OCI-LY7 (cell line): ENCODE measurements around the gene FAM47E.

Experiments used
- EZH2phosphoT487 ChIP-seq: fragments of 200-600 bp; sonication (generic); IDR thresholded peaks from 2 replicates; pipeline ENCODE4 v1.6.1; 2018; ENCODE audit warnings: low read depth, borderline replicate concordance, mild to moderate bottlenecking, mixed run types, antibody characterized with exemption, low read length, moderate library complexity, mixed read lengths
- TF ChIP-seq, protein P1 (sequence below): fragments of 200-600 bp; sonication (generic); conservative IDR thresholded peaks from 2 replicates; pipeline ENCODE4 v1.5.1; 2014; ENCODE audit warnings: mild to moderate bottlenecking, antibody characterized with exemption, low read length, moderate library complexity, mixed read lengths

DNA sequence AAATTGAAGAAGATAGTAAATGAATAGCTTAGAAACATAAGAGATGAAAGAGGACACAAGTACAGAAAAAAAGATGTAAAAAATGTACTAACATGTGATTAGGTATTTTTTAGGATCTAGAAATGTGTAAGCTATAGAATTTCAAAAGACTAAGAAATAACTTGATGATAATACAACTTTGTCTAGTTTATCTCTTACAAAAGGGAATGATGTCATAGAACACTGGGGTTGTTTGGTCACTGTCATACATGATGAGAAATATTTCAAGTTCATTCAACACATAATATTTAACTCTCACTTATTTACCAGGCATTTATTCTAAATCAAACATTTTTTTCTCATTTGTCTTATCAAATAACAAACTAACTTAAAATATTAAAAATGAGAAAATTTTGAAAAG, 73.6 kb downstream of the FAM47E start:
- TF ChIP-seq, protein P1, sequence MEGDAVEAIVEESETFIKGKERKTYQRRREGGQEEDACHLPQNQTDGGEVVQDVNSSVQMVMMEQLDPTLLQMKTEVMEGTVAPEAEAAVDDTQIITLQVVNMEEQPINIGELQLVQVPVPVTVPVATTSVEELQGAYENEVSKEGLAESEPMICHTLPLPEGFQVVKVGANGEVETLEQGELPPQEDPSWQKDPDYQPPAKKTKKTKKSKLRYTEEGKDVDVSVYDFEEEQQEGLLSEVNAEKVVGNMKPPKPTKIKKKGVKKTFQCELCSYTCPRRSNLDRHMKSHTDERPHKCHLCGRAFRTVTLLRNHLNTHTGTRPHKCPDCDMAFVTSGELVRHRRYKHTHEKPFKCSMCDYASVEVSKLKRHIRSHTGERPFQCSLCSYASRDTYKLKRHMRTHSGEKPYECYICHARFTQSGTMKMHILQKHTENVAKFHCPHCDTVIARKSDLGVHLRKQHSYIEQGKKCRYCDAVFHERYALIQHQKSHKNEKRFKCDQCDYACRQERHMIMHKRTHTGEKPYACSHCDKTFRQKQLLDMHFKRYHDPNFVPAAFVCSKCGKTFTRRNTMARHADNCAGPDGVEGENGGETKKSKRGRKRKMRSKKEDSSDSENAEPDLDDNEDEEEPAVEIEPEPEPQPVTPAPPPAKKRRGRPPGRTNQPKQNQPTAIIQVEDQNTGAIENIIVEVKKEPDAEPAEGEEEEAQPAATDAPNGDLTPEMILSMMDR, result no peak
- no peak for TF ChIP-seq EZH2phosphoT487
